Brain pericyte (primary cell): ENCODE results near the gene E2F3.
"Not testable (repeated sequence)": the region's sequence is repeated elsewhere in the genome, so short reads cannot be mapped to it uniquely, and the experiment has no call there.

ENCODE experiments used
- DNase-seq: peaks from one replicate; pipeline ENCODE4 v3.0.0-alpha.2; 2012; ENCODE audit warnings: low read depth, low spot score

E2F3 gene

DNA sequence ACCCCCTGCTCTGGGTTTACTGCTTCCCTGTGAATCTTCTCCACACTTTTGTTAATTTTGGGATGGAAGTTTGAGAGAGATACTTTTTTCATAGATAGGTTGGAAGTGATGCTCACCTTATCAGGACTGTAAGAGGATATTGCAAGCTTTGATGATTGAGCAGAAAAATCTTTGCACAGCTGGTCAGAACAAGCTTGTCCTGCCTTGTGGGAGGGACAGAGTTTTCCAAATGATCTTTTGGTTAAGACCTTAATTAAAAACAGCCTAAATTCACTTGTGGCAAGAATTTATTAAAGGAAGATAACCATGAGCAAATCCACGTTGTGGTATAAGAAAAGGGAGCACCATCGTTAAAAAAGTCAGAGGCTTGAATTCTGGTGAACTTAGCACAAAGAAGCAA lies 32.2 kb downstream of the E2F3 start:
- DNase-seq = no peak

DNA sequence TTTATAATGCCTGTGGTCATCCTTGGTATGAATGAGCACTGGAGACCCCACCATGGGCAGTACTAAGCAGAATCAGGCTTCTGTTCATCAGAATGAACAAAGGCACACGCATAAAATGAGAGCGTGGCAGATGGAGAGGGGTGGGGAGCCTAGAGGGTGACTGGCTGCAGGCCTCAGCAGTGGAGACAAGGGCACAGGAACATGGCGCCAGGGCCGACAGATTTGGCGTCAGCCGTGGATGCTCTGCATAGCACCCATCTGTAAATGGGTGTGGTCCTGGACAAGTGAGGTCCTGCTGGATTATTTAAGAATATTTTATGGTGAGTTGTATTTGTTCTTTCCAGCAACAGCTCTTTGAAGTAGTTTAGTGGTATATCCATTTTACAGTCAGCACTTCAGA lies 33.1 kb downstream of the E2F3 start:
- DNase-seq = no peak

DNA sequence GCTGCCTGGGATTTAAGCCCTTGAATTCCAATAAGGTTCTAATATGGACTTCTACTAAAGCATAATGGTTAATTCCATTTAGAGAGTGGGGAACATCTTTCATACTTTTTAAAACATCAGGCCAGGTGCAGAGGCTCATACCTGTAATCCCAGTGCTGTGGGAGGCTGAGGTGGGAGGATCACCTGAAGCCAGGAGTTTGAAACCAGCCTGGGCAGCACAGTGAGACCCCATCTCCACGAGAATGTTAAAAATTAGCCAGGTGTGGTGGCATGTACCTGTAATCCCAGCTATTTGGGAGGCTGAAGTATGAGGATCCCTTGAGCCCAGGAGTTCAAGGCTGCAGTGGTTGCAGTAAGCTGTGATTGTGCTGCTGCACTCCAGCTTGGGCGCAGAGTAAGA lies 35.0 kb downstream of the E2F3 start:
- DNase-seq = no peak

DNA sequence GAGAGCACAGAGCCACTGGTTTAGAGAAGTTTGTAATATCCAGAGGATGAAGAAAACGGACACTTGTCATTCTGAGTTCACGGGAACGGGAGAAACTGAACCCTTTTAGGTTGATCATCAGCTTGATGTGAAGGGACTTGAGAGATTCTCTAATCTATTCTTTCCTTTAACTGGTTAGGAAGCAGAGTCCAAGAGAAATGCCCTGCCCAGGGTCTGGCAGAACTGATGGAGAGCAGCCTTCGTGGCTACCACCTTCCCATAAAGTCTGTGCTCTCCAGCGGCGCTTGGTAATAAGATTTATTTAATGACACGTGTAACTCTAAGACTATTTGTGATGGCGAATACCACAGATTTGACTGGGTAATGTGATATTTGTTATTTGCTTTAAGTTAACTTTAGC lies 36.0 kb downstream of the E2F3 start:
- DNase-seq = no peak

DNA sequence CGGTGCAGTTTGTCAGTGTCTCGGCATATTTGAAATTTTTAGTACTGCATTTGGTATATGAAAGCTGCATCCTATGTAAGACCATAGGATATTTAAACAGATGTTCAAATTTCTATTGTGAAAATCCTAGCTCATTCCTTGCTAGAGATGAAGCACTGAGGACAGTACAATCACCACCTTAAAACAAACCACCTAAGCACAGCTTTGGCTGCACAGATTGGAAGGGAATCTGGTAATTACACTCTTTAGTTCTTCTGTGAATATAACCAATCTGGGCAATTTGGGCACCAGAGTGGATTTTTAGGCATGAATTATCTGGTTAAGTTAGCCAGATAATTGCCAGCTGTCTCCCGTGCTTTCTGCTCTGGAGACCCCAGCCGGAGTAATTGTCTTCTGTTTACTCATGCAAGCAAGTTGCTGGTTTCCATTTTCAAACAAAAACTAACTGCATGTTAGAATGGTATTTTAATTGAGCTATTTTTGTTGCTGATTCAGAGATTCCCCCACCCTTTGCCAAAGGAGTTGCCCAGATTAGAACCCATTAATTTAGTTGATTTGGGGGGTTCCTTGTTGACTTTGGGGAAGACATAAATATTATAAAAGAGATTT lies 36.9 kb downstream of the E2F3 start:
- no peak for DNase-seq

DNA sequence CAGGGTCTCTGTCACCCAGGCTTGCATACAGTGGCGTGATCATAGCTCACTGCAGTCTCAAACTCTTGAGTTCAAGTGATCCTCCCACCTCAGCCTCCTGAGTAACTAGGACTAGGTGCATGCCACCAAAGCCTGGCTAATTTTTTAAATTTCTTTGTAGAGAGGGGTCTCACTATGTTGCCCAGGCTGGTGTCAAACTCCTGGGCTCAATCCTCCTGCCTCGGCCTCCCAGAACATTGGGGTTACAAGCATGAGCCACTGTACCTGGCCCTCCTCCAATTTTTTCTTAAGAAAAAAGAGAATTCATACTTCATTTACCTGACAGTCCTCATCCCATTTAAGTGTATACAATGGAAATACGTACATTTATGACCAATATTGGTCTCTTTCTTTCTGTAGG lies 37.9 kb downstream of the E2F3 start:
- DNase-seq = no peak

DNA sequence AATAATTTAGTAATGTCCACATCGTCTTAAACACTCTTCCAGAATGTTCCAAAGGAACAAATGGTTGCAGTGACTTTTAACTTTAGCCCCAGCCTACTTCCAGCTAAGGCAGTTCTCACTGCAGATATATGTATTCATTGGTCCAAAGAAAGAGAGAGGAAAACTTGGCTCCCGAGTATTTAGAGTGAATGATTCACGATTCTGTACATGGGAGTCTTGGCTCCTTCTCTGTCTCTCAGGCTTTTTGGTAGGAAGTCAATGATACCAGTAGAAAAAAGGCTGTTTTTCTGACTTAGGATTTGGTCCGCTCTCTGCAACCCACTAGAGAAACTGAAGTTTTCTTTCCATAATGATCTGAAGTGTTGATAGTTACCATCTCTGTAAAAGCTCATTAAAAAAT lies 38.6 kb downstream of the E2F3 start:
- DNase-seq = no peak

DNA sequence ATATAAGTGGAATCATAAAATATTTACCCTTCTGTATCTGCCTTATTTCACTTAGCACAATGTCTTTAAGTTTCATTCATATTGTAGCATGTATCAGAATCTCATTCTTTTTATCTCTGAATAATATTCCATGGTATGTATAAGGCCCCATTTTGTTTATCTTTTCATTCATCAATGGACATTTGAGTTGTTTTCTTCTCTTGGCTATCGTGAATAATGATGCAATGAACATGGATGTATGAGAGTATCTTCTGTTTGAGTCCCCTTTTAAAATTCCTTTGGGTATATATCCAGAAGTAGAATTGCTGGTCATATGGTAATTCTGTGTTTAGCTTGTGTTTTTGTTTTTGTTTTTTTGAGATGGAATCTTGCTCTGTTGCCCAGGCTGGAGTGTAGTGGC lies 39.6 kb downstream of the E2F3 start:
- no peak for DNase-seq

DNA sequence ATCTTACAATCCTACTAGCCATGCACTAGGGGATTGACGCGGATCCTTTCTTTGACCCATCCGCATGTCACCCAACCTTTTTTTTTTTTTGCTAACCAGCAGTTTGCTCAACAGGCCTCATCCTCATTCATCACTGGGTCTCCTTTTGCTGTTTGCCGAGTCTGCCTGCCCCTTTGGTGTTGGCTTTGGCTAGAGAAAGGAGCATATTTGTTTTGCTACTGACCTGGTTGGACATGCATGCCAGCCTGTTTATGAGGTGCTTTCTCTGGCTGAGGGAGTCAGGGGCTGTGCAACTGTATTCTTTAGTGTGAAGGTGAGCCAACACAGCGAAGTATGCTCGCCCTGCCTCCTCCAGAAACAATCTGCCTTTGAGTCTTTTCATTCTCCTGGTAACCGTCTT lies 40.2 kb downstream of the E2F3 start:
- DNase-seq = no peak

DNA sequence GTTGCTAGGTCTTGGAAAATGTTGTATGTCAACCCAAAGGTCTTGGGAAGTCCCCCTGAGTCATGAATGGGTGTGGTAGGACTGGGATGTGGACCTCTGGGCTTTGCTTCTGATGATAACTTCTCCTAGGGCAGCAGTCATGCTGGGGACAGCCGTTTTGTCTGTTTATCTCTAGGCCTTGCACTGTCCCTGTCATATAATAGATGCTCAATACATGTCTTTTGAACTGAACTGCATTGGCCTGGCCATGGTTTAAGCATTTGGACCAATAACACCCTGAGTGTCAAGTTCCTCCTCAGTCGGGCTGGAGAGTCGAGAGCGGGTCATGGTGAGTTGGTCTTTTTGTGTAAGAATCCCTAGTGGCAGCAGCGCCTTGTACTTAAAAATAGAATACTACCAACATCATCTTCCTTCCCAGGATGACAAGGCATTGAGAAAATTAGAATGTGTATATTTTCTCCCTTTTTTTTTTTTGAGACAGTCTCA lies 43.1 kb downstream of the E2F3 start:
- no peak for DNase-seq

DNA sequence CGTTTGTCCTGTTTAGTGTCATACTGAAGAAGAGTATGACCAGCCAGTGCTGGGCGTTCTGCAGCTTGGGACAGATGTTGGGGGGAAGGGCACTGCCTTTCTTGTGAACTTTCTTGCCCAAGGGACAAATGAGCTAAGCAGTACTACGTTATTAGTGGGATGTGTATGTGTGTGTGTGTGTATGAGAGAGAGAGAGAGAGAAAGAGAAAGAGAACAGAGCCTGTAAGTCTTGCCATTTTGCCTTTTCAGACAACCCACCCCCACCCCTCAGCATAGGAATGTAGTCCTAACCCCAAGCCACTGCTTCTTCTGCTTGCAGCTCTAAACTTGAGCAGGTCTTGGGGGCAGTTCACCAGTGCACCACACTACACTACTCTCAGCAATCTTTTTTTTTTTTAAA lies 45.5 kb downstream of the E2F3 start:
- no peak for DNase-seq

DNA sequence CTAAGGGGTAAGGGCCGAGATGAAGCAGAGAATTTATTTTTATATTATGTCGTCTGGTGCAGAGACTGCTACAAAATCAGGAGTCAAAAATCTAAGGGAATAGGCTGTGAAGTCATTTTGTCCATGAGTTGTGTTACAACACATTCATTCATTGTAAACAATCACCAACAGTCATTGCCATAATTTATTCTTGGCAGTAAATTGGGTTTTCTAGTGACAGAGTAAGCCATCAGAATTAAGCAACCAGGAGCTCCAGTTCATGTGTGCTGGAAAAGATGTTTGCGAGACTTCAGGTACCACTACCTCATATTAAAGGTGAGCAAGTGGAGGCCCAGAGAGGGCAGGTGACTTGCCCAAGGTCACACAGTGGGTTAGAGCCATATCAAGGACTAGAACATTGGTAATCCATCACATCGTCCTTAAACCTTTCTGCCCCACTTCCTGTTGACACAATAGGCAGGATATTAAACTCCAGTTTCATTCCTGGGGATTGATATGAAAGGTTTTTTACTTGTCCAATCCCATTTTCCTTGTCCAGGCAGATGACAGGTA lies 46.0 kb downstream of the E2F3 start:
- no peak for DNase-seq

DNA sequence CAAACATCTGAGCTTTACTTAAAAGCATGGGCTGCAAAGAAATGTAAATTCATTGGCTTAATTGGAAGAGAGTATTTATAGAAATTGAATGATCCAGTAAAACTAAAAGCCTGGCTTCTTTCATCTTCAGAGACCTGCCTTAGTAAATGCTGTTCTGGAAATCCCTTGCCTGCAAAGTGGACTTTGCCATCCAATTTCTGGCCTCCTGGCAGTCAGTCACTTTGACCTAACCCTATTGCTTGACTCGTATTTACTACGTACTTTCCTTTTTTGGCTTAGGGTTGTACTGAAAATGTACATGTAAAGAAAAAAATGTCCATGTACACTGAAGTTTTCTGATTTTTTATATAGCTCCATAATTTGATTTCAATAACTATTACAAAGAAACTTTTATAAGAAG lies 47.1 kb downstream of the E2F3 start:
- DNase-seq = no peak

DNA sequence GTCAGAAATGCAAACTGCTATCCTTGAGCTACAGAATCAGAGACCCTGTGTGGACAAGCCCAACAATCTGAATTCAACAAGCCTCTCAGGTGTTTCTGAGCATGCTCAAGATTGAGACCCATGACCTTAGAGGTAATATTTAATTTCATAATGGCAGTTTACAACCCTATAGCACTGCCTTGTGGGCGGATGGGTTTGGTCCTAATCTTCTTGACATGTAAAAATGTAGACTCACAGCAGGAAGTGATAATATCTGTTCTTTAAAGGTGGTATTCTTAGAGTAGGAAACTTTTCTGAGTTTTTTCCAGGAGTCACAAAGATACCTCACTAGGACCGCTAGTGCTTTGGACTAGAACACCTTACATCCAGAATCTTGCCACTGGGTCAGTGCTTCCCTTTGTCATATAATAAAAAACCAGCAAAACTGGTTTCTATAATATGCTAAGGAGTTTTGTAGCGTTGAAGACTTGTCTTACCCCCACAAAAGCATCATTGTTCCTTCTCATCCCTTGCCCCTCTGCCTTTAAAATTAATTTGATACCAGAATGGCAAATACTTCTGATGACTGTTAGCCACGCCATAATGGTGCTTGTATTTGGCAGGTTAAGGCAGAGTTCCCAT lies 52.6 kb downstream of the E2F3 start:
- DNase-seq = no peak

DNA sequence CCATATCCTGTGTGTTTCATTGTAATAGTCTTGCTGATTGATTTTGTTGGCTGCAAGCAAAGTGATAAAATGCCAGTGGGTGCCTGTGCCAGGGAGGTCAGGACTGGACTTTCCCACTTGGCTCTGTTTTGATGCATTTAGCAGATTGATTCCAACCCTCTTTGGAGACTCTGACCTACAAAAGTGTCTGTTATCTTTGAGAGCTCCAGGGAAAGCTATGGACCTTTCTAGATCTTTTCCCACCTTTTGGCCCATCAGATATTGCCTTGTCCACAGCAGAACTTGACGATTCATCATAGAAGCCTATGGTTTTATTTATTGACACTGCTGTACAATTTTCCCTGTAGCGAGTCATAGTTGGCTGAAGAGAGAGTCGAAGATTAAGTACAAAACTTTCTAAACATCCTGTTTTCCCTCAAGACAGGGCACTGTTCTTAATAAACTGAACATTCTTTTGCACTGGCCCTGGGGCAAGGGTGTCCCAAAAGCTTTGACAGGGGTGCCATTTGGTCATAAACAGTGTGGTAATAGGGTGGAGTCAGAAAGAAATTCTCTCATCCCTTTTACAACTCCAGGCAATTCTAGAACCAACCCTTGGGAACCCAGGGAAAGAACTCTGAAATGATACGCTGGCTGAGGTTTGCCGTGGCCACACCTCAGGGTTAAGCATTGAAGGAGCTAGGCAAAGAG lies 53.7 kb downstream of the E2F3 start:
- no peak for DNase-seq

DNA sequence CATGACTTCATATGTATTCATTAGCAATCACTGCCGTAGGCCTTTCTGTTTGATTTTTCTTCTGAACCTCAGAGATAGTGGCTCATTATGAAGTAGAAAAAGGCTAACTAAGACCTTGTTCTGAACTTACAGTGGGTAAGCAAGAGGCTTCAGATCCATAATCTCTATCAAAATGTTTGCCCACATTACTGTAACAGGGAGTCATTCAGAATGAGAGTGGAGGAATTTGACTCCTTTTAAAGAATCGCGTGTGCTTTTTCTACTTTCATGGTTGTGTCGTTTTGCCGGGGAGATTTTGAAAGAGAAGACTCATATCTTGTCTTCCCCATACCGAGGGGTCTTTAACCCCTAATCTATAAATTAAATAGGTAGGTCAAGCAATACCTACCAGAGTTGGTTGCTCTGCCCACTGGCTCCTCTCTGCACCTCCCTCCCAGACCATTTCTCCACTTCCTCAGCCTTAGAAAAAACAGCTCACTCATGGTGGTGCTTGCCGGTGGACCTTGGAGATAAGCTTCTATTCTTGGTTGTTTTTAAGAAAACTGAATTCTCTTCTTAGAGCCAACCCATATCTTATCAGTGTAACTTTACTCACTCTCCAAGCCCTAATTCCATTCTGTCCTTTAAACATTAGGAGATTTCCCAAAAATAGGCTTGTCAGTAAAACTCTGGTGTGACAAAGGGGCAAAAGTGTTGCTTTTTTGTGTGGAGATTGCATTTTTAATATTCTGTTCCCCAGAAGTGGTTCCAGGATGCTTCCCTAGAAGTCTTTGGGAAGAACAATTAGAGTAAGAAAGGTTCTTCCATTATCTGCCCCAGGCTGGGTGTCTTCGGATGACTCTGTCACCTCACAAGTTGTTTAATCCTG lies 56.6 kb downstream of the E2F3 start:
- no peak for DNase-seq

DNA sequence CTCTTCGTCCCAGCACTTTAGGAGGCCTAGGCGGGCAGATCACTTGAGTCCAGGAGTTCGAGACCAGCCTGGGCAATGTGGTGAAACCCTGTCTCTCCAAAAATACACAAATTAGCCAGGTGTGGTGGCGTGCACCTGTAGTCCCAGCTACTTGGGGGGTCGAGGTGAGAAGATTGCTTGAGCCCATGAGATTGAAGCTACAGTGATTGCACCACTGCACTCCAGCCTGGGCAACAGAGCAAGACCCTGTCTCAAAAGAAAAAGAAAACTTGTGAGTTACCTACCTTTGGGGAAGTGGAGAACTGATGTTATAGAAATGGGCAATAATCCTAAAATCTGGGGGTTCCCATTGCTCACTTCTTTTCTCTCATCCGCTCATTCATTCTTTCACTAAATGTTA lies 58.0 kb downstream of the E2F3 start:
- no peak for DNase-seq

DNA sequence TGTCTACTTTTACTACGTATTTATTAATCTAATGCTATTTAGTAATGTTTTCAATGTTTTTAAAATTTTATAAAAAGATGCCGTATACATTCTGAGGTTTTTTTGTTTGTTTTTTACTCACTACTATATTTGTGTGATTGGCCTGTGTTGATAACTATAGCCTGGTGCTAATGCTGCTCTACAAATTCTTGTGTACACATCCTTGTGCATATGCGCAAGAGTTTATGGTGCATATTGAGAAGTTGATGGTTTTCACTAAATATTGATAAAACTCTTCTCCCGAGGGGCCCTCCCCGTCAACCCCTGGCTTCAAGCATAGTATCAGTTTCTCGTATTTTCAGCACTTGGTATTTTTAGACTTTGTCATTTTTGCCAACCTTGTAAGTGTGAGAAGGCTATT lies 59.9 kb downstream of the E2F3 start:
- DNase-seq = no peak

DNA sequence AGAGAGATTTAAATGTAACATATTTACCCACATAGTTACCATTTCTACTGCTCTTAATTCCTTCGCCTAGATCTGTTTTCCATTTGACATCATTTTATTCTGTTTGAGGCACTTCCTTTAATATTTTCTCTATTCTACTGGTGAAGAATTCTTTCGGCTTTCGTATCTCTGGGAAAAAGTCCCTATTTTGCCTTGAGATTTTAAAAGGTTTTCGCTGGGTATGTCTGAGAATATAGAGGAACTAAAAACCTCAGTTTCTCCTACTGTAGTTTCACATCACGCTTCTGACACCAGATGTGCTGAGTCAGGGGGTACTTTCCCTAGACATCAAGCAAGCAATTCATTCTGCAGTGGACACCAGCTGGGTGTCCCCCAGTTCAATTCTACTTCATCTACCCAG lies 61.7 kb downstream of the E2F3 start:
- DNase-seq = no peak

DNA sequence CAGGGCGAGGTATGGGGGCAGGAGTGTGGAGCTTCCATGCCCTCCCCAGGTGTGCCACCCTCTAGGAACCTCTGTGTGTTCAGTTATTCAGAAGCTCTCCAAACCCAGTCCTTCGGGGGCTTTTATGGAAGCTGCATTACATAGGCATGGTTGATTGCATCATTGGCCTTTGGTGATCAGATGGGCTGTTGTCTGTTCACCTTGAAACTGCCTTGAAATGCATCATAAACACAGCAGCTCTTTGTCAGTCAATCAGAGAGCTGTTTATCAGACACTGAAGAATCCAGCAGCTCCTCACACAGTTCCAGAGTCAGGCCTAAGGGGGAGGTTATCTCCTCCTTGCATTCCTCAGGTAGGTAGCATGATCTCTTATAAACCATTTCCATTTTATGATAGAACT lies 62.4 kb downstream of the E2F3 start:
- no peak for DNase-seq

DNA sequence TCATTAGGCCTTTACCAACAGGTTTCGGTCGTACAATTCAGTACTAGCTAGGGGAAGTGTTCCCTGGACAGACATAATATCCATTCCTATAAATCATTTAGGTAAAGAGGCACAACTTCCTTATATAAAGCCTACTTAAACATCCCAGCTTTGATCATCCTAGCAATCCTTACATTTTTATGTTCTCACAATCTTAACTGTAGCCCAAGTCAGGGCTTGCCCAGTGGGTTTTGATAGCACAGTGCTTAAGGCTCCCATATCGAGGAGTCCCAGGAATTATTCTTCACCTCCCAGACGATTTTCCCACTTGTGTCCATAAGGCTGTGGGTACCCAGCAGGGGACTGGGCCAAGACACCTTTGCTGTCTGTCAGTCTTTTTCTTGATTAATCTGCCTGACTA lies 63.2 kb downstream of the E2F3 start:
- no peak for DNase-seq

DNA sequence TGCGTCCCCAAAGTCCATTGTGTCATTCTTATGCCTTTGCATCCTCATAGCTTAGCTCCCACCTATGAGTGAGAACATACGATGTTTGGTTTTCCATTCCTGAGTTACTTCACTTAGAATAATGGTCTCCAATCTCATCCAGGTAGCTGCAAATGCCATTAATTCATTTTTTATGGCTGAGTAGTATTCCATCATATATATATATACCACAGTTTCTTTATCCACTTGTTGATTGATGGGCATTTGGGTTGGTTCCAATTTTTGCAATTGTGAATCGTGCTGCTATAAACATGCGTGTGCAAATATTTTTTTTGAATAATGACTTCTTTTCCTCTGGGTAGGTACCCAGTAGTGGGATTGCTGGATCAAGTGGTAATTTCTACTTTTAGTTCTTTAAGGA lies 63.9 kb downstream of the E2F3 start:
- not testable (repeated sequence) for DNase-seq
